Measurements from ENCODE around the gene MSL1.

Gene MSL1

DNA sequence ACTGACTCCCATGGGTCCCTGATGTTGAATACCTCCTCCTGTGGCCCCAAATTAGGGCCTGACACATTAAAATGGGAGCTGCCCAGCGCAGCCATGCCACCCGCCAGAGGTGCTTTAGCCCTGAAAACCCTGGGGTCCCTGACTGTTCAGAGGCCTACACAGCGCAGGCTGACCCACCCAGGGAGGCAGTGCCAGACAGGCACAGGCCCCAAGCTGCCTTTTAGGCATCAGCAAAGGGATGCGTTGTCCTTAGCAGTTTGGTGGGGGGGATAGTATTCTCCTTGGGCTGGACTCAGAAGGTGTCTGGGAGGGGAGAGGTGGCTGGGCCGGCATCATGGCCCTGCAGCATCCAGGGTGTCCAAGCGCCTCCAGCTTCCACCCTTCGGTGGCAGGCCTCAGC is 56.9 kb downstream of the MSL1 start:
- H3K4me1 ChIP-seq (ENCODE audit: control insufficient read depth, insufficient read depth, low read length, unreplicated experiment): peaks cover 23% of the 10 kb centered on the region
- no peaks in the 10 kb centered on the region for H3K79me2 ChIP-seq (ENCODE audit: control insufficient read depth, insufficient read depth, low read length, unreplicated experiment)
- no peaks in the 10 kb centered on the region for H3K36me3 ChIP-seq (ENCODE audit: insufficient read depth, low read length)
- H3K27ac ChIP-seq (ENCODE audit: low read depth, low read length): no peak overlapping the region
- H3K4me3 ChIP-seq (ENCODE audit: low read depth, low read length): no peak overlapping the region
- no peaks in the 10 kb centered on the region for H3K27me3 ChIP-seq (ENCODE audit: insufficient read depth, low read length)
- H2AFZ ChIP-seq (ENCODE audit: low read length, unreplicated experiment): no peak overlapping the region

DNA sequence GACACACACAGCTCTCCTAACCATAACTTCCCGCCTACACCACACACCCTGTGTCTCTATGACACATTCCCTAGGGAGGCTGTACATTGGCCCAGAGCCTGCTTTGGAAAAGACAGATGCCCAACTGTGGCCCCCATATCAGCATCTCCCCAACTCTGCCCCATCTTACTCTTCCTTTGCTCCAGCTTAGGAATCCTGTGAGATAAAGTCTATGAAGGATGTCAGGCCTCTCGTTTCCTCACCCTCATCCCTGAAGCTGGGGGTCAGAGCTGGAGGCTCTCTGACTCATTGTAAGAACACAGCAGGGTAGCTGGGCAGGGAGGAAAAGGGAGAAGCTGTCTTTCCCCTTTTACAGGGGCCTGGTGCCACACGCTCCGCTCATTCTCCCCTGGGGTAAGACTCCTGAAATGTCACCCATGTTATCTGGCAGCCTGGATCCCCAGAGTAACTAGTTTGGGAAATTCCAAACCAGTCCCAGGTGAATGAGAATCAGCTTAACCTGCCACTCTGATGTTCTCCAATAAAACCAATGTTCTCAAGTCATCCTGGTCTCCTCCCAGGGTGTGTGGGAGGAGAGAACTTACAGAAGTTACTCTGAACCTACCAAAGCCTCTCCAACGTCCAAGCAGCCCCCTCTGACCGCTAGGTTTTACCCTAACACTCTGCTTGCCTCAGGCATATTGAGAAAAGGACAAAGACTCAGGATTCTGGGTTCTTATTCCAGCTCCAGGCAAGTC is 58.3 kb downstream of the MSL1 start:
- H2AFZ ChIP-seq (ENCODE audit: low read length, unreplicated experiment): no peak overlapping the region
- 0 out of 2 replicates have a peak overlapping the region, but pooled peaks have one; percentile 29 for H3K27ac ChIP-seq (ENCODE audit: low read depth, low read length)
- H3K36me3 ChIP-seq (ENCODE audit: insufficient read depth, low read length): no peaks in the 10 kb centered on the region
- H3K4me1 ChIP-seq (ENCODE audit: control insufficient read depth, insufficient read depth, low read length, unreplicated experiment): peaks cover 23% of the 10 kb centered on the region
- no peaks in the 10 kb centered on the region for H3K27me3 ChIP-seq (ENCODE audit: insufficient read depth, low read length)
- no peak overlapping the region for H3K4me3 ChIP-seq (ENCODE audit: low read depth, low read length)
- H3K79me2 ChIP-seq (ENCODE audit: control insufficient read depth, insufficient read depth, low read length, unreplicated experiment): no peaks in the 10 kb centered on the region

DNA sequence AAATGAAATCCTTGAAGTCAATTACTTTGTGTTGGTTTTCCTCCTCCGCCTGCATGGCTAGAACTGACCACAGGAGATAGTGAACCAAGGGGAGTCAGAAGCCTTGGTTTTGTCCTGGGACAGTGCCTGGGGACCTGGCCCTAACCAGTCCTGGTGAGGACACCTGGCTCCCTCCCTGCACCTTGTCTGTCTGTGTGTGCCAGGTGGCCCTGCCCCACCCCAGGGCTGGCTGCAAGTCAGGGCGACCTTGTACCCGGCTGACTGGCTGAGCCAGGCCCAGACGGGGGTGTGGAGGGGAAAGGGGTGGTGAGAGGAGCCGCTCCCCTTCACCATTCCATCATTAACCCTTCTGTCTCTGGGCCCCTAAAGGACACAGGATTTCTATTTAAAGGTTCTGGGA is 58.9 kb downstream of the MSL1 start:
- Histone ChIP-seq H3K4me1 (ENCODE audit: control insufficient read depth, insufficient read depth, low read length, unreplicated experiment) (peaks cover 23% of the 10 kb centered on the region), H3K27me3 (ENCODE audit: insufficient read depth, low read length) (no peaks in the 10 kb centered on the region), H2AFZ (ENCODE audit: low read length, unreplicated experiment) (no peak overlapping the region), H3K79me2 (ENCODE audit: control insufficient read depth, insufficient read depth, low read length, unreplicated experiment) (no peaks in the 10 kb centered on the region), H3K27ac (ENCODE audit: low read depth, low read length) (0 out of 2 replicates have a peak overlapping the region, but pooled peaks have one; percentile 29), H3K36me3 (ENCODE audit: insufficient read depth, low read length) (no peaks in the 10 kb centered on the region), H3K4me3 (ENCODE audit: low read depth, low read length) (no peak overlapping the region)

GRCh38 chr17:40181205-40181604 is 59.4 kb downstream of the MSL1 start:
- H3K27ac ChIP-seq (ENCODE audit: low read depth, low read length): no peak overlapping the region
- H3K4me3 ChIP-seq (ENCODE audit: low read depth, low read length): no peak overlapping the region
- H3K4me1 ChIP-seq (ENCODE audit: control insufficient read depth, insufficient read depth, low read length, unreplicated experiment): peaks cover 23% of the 10 kb centered on the region
- no peaks in the 10 kb centered on the region for H3K27me3 ChIP-seq (ENCODE audit: insufficient read depth, low read length)
- H3K79me2 ChIP-seq (ENCODE audit: control insufficient read depth, insufficient read depth, low read length, unreplicated experiment): no peaks in the 10 kb centered on the region
- no peak overlapping the region for H2AFZ ChIP-seq (ENCODE audit: low read length, unreplicated experiment)
- H3K36me3 ChIP-seq (ENCODE audit: insufficient read depth, low read length): no peaks in the 10 kb centered on the region

DNA sequence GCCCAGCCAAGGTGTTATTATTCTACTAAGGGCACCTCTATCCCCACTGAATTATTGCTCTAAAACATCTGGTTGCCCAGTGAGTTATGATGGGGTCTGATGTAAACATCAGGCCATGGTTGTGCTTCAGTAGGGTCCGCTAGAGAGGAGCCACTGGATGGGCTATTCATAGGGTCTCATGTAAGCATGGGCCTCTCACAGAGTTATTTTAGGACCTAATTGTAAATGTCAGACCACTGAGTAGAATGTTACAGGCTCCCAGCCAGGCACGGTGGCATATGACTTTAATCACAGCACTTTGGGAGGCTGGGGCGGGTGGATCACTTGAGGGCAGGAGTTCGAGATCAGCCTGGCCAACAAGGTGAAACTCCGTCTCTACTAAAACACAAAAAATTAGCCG is 60.8 kb downstream of the MSL1 start:
- Histone ChIP-seq H3K4me1 (ENCODE audit: control insufficient read depth, insufficient read depth, low read length, unreplicated experiment) (peaks cover 17% of the 10 kb centered on the region), H3K27ac (ENCODE audit: low read depth, low read length) (no peak overlapping the region), H3K79me2 (ENCODE audit: control insufficient read depth, insufficient read depth, low read length, unreplicated experiment) (no peaks in the 10 kb centered on the region), H3K27me3 (ENCODE audit: insufficient read depth, low read length) (no peaks in the 10 kb centered on the region), H3K36me3 (ENCODE audit: insufficient read depth, low read length) (no peaks in the 10 kb centered on the region), H3K4me3 (ENCODE audit: low read depth, low read length) (no peak overlapping the region), H2AFZ (ENCODE audit: low read length, unreplicated experiment) (no peak overlapping the region)

Data from ACC112 (cell line).